ENCODE data around the gene EYA4. TPM values are rescaled to one million over a fixed set of nuclear protein-coding genes. Genes with fewer than 3 reads are reported as not detected.

EYA4 gene
- total RNA-seq, 1 experiment from 2014 or later, result 0.24 TPM

GRCh38 chr6:133317704-133318103 is 76.5 kb downstream of the EYA4 start (continued):
- no peak for TF ChIP-seq GTF2I (CRISPR knock-in tag; conservative IDR thresholded peaks at IDR 0.05)
- no peak for TF ChIP-seq GABPB1 (CRISPR knock-in tag; IDR thresholded peaks at IDR 0.05)
- TF ChIP-seq FOXK1 (CRISPR knock-in tag; IDR thresholded peaks at IDR 0.05), result no peak

DNA sequence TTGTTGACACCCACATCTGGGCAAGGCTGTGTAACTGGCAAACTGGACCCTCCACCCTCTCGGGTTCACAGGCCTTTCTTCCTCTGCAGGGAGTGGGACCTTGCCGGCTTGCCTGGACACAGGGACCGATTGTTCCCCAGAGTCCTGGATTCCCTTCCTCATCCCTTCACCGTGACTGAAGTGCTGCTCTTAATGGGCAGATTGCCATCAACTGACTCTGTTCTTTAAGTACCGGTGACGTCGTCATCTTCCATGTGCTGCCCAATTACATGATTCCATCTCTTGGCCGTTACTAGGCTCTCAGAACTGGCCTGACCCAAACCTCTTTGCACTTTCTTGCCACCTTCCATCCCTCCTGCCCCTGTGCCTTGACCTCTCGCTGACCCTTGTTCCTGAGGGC is 85.4 kb downstream of the EYA4 start:
- ChIA-PET CTCF (no interaction called here), POLR2A (no interaction called here)
- no peak overlapping the region for H3K27ac Mint-ChIP-seq
- no peak for ATAC-seq
- TF ChIP-seq ZNF317 (CRISPR knock-in tag; IDR thresholded peaks at IDR 0.05; ENCODE audit: borderline replicate concordance, low read depth) (no peak), TEAD1 (CRISPR knock-in tag; IDR thresholded peaks at IDR 0.05) (no peak), OVOL2 (CRISPR knock-in tag; IDR thresholded peaks at IDR 0.05; ENCODE audit: borderline replicate concordance) (no peak), PREB (CRISPR knock-in tag; IDR thresholded peaks at IDR 0.05; ENCODE audit: borderline replicate concordance) (no peak), TCF7 (CRISPR knock-in tag; IDR thresholded peaks at IDR 0.05; ENCODE audit: low read depth) (no peak), NR1H2 (CRISPR knock-in tag; IDR thresholded peaks at IDR 0.05) (no peak), NR3C1 (CRISPR knock-in tag; conservative IDR thresholded peaks at IDR 0.05; ENCODE audit: low read depth) (no peak), PRRX2 (CRISPR knock-in tag; IDR thresholded peaks at IDR 0.05) (no peak), ETV6 (CRISPR knock-in tag; IDR thresholded peaks at IDR 0.05) (no peak), CTCF (IDR thresholded peaks at IDR 0.05) (no peak), SP1 (CRISPR knock-in tag; conservative IDR thresholded peaks at IDR 0.05) (no peak), ATF3 (CRISPR knock-in tag; conservative IDR thresholded peaks at IDR 0.05) (no peak), CREB1 (CRISPR knock-in tag; IDR thresholded peaks at IDR 0.05) (no peak), ZNF671 (CRISPR knock-in tag; IDR thresholded peaks at IDR 0.05) (no peak)
- TF ChIP-seq, protein P1, sequence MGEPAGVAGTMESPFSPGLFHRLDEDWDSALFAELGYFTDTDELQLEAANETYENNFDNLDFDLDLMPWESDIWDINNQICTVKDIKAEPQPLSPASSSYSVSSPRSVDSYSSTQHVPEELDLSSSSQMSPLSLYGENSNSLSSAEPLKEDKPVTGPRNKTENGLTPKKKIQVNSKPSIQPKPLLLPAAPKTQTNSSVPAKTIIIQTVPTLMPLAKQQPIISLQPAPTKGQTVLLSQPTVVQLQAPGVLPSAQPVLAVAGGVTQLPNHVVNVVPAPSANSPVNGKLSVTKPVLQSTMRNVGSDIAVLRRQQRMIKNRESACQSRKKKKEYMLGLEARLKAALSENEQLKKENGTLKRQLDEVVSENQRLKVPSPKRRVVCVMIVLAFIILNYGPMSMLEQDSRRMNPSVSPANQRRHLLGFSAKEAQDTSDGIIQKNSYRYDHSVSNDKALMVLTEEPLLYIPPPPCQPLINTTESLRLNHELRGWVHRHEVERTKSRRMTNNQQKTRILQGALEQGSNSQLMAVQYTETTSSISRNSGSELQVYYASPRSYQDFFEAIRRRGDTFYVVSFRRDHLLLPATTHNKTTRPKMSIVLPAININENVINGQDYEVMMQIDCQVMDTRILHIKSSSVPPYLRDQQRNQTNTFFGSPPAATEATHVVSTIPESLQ (CRISPR knock-in tag; IDR thresholded peaks at IDR 0.05), result no peak
- TF ChIP-seq, protein P2, sequence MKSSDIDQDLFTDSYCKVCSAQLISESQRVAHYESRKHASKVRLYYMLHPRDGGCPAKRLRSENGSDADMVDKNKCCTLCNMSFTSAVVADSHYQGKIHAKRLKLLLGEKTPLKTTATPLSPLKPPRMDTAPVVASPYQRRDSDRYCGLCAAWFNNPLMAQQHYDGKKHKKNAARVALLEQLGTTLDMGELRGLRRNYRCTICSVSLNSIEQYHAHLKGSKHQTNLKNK (CRISPR knock-in tag; IDR thresholded peaks at IDR 0.05), result no peak
- TF ChIP-seq, protein P3, sequence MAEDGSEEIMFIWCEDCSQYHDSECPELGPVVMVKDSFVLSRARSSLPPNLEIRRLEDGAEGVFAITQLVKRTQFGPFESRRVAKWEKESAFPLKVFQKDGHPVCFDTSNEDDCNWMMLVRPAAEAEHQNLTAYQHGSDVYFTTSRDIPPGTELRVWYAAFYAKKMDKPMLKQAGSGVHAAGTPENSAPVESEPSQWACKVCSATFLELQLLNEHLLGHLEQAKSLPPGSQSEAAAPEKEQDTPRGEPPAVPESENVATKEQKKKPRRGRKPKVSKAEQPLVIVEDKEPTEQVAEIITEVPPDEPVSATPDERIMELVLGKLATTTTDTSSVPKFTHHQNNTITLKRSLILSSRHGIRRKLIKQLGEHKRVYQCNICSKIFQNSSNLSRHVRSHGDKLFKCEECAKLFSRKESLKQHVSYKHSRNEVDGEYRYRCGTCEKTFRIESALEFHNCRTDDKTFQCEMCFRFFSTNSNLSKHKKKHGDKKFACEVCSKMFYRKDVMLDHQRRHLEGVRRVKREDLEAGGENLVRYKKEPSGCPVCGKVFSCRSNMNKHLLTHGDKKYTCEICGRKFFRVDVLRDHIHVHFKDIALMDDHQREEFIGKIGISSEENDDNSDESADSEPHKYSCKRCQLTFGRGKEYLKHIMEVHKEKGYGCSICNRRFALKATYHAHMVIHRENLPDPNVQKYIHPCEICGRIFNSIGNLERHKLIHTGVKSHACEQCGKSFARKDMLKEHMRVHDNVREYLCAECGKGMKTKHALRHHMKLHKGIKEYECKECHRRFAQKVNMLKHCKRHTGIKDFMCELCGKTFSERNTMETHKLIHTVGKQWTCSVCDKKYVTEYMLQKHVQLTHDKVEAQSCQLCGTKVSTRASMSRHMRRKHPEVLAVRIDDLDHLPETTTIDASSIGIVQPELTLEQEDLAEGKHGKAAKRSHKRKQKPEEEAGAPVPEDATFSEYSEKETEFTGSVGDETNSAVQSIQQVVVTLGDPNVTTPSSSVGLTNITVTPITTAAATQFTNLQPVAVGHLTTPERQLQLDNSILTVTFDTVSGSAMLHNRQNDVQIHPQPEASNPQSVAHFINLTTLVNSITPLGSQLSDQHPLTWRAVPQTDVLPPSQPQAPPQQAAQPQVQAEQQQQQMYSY (CRISPR knock-in tag; IDR thresholded peaks at IDR 0.05), result no peak
- TF ChIP-seq, protein P4, sequence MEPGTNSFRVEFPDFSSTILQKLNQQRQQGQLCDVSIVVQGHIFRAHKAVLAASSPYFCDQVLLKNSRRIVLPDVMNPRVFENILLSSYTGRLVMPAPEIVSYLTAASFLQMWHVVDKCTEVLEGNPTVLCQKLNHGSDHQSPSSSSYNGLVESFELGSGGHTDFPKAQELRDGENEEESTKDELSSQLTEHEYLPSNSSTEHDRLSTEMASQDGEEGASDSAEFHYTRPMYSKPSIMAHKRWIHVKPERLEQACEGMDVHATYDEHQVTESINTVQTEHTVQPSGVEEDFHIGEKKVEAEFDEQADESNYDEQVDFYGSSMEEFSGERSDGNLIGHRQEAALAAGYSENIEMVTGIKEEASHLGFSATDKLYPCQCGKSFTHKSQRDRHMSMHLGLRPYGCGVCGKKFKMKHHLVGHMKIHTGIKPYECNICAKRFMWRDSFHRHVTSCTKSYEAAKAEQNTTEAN (CRISPR knock-in tag; IDR thresholded peaks at IDR 0.05), result no peak
- no peak overlapping the region for H3K4me3 Mint-ChIP-seq
- no peaks in the 10 kb centered on the region for H3K4me1 Mint-ChIP-seq
- no peak for DNase-seq (ENCODE audit: low spot score)
- H3K36me3 Mint-ChIP-seq, result no peaks in the 10 kb centered on the region
- H3K9me3 Mint-ChIP-seq, result no peaks in the 10 kb centered on the region
- no peaks in the 10 kb centered on the region for H3K27me3 Mint-ChIP-seq (ENCODE audit: low read depth)
